GDM1 (cell line): ENCODE measurements around the gene TCF12.

Experiments
- DNase-seq: peaks from one replicate; lab custom pipeline; 2025; lab: John Stamatoyannopoulos, UW

The TCF12 gene

DNA sequence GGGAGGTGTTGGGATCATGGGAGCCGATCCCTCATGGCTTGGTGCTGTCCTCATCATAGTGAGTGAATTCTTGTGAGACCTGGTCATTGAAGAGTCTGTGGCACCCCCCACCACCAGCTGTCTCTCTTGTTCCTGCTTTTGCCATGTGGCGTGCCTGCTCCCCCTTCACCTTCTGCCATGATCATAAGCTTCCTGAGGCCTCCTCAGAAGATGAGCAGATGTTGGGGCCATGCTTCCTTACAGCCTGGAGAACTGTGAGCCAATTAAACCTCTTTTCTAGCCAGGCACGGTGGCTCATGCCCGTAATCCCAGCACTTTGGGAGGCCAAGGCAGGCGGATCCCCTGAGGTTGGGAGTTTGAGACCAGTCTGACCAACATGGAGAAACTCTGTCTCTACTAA, 420.9 kb downstream of the TCF12 start:
- no peak for DNase-seq
